BJ (cell line): ENCODE results near the gene RHBDF1. TPM values are rescaled to one million over a fixed set of nuclear protein-coding genes. Genes with fewer than 3 reads are reported as not detected.
"Not testable (repeated sequence)": the region's sequence is repeated elsewhere in the genome, so short reads cannot be mapped to it uniquely, and the experiment has no call there.

Source experiments
- CTCF ChIA-PET: fragments of 350-600 bp; formaldehyde crosslinking; extraction: SDS; loops from one replicate; lab custom pipeline; 2021; ENCODE audit warnings: antibody characterized with exemption, inconsistent platforms; lab: Yijun Ruan, JAX
- POLR2A ChIA-PET: fragments of 300-600 bp; sonication (Branson Sonifier 250); formaldehyde crosslinking; extraction: SDS; loops from one replicate; lab custom pipeline; 2021; ENCODE audit warnings: antibody characterized with exemption; lab: Charles Lee
- DNase-seq: peaks from one replicate; pipeline ENCODE4 v3.0.0-alpha.2; 2011; ENCODE audit warnings: low read depth
- H3K27me3 ChIP-seq: 2 replicates; pipeline ENCODE4 v1.6.0; 2011; ENCODE audit warnings: low read length; ENCODE audit not compliant: control insufficient read depth, insufficient read depth
- H3K36me3 ChIP-seq: 2 replicates; pipeline ENCODE4 v1.5.1; 2011; ENCODE audit warnings: low read length; ENCODE audit not compliant: control insufficient read depth, insufficient read depth
- H3K4me3 ChIP-seq: 2 replicates; pipeline ENCODE4 v1.5.1; 2011; ENCODE audit warnings: low read depth, mild to moderate bottlenecking, control low read depth, low read length
- polyA plus RNA-seq: library from polyadenylated mRNA; depleted of rRNA; stranded (reverse); fragments of >200 nt; gene quantifications from 2 replicates; pipeline ENCODE4 v1.2.3, GENCODE V29; 2011
- TF ChIP-seq, protein P1 (sequence below): IDR thresholded peaks from 2 replicates; pipeline ENCODE4 v1.5.1; 2011; ENCODE audit warnings: low read depth, mild to moderate bottlenecking, control low read depth, inconsistent platforms, low read length, moderate library complexity; ENCODE audit not compliant: insufficient read depth

RHBDF1 gene
- polyA plus RNA-seq, 1 experiment: 94.2 TPM

GRCh38 chr16:36336-36984 lies 36.0 kb downstream of the RHBDF1 start:
- Histone ChIP-seq H3K4me3 (no peak overlapping the region), H3K27me3 (no peaks in the 10 kb centered on the region), H3K36me3 (no peaks in the 10 kb centered on the region)
- TF ChIP-seq, protein P1, sequence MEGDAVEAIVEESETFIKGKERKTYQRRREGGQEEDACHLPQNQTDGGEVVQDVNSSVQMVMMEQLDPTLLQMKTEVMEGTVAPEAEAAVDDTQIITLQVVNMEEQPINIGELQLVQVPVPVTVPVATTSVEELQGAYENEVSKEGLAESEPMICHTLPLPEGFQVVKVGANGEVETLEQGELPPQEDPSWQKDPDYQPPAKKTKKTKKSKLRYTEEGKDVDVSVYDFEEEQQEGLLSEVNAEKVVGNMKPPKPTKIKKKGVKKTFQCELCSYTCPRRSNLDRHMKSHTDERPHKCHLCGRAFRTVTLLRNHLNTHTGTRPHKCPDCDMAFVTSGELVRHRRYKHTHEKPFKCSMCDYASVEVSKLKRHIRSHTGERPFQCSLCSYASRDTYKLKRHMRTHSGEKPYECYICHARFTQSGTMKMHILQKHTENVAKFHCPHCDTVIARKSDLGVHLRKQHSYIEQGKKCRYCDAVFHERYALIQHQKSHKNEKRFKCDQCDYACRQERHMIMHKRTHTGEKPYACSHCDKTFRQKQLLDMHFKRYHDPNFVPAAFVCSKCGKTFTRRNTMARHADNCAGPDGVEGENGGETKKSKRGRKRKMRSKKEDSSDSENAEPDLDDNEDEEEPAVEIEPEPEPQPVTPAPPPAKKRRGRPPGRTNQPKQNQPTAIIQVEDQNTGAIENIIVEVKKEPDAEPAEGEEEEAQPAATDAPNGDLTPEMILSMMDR: no peak
- POLR2A ChIA-PET: no interaction called here
- DNase-seq: no peak
- CTCF ChIA-PET: no interaction called here

GRCh38 chr16:35678-36305 lies 36.6 kb downstream of the RHBDF1 start:
- H3K4me3 ChIP-seq: no peak overlapping the region
- ChIA-PET CTCF (no interaction called here), POLR2A (no interaction called here)
- DNase-seq: no peak
- TF ChIP-seq, protein P1: no peak
- H3K36me3 ChIP-seq: no peaks in the 10 kb centered on the region
- H3K27me3 ChIP-seq: no peaks in the 10 kb centered on the region

- DNase-seq: no peak
- TF ChIP-seq, protein P1: no peak
- CTCF ChIA-PET: no interaction called here
- Histone ChIP-seq H3K27me3 (no peaks in the 10 kb centered on the region), H3K4me3 (no peak overlapping the region), H3K36me3 (no peaks in the 10 kb centered on the region)
- POLR2A ChIA-PET: no interaction called here
These were observed 37.3 kb downstream of the RHBDF1 start for GRCh38 chr16:35011-35677.

DNA sequence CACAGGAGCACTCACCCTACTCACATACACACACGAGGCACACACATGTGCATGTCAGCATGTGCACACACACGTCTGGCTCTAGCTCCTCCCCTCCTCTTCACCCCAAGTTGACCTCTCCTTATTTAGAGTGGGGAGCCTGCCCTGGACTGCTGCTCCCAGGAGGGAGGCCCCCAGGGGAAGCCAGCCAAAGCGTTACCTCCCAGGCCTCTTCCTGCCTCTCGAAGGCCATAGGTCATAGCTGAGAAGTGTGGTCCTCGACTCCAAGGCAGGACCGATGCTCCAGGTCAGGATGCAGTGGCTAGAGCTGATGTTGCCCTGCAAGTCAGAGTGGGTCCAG lies 37.8 kb downstream of the RHBDF1 start:
- ChIA-PET CTCF (no interaction called here), POLR2A (no interaction called here)
- Histone ChIP-seq H3K27me3 (no peaks in the 10 kb centered on the region), H3K4me3 (no peak overlapping the region), H3K36me3 (no peaks in the 10 kb centered on the region)
- TF ChIP-seq, protein P1: no peak
- DNase-seq: no peak

GRCh38 chr16:33877-34647 lies 38.4 kb downstream of the RHBDF1 start:
- Histone ChIP-seq H3K4me3 (no peak overlapping the region), H3K27me3 (no peaks in the 10 kb centered on the region), H3K36me3 (no peaks in the 10 kb centered on the region)
- DNase-seq: no peak
- ChIA-PET CTCF (no interaction called here), POLR2A (no interaction called here)
- TF ChIP-seq, protein P1: no peak

GRCh38 chr16:33154-33876 lies 39.1 kb downstream of the RHBDF1 start:
- H3K36me3 ChIP-seq, DNase-seq, H3K4me3 ChIP-seq, POLR2A ChIA-PET, CTCF ChIA-PET, H3K27me3 ChIP-seq: not testable (repeated sequence)

GRCh38 chr16:30627-31026 lies 41.8 kb downstream of the RHBDF1 start:
- DNase-seq, CTCF ChIA-PET, POLR2A ChIA-PET: not testable (repeated sequence)

More at GRCh38 chr16:30627-31026, 41.8 kb downstream of the RHBDF1 start:
- not testable (repeated sequence) for H3K4me3 ChIP-seq, H3K36me3 ChIP-seq, H3K27me3 ChIP-seq
